Measurements from ENCODE around the gene ZCCHC14. TPM values are rescaled to one million over a fixed set of nuclear protein-coding genes. Genes with fewer than 3 reads are reported as not detected.
"Not testable (repeated sequence)": the region's sequence is repeated elsewhere in the genome, so short reads cannot be mapped to it uniquely, and the experiment has no call there.

ZCCHC14 gene
- total RNA-seq, 6 donors from 2014 or later = 17.2 to 35.3 (median 26.3) TPM

DNA sequence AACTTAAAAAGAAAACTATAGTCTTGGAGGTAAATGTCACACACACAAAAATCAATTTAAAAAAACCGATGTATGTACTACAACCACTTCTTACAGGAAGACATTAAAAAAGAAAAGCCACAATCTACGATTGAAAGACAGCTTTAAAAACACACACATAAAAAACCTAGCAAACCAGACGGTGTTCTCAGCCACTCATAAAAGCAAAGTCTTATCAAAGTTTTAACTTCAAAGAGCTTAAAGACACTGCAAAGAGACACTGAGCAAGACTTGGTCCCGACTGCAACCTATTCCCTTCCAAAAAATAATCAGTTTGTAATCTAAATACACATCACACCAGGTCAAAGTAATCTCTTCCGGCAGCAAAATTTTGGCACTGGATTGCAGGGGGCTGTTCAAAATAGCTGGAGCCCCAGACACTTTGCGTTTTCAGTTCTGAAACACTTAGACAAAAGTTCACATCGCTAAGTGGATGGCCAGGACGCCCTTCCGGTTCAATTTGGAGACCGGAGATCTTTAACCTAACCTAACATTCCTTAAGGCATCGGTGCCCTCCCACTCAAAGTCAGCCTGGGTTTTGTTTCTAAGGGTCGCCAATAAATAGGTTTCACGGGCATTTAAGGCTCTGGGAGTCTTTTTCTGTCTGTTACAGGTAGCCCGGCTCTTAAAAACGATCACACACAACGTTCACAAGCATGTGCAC, 2.6 kb downstream of the ZCCHC14 start:
- DNase-seq (no peak), ATAC-seq (ENCODE audit: low FRiP score in 2 of 2) (no peak)
- peak overlapping the region; percentile 7 to 74 (median 40) for H3K27ac ChIP-seq
- H3K36me3 ChIP-seq = no peaks in the 10 kb centered on the region
- H3K4me1 ChIP-seq = peaks cover 61 to 67% (median 66%) of the 10 kb centered on the region in 4 donors
- WGBS, 2 donors = 11 to 26% methylated on average over 11 to 16 of the region's 16 CpGs
- H3K27me3 ChIP-seq = no peaks in the 10 kb centered on the region
- H3K9me3 ChIP-seq = no peaks in the 10 kb centered on the region
- TF ChIP-seq POLR2AphosphoS5 (IDR thresholded peaks at IDR 0.05) (no peak), EP300 (IDR thresholded peaks at IDR 0.05) (no peak), POLR2A (IDR thresholded peaks at IDR 0.05) (no peak)
- TF ChIP-seq, protein P1, sequence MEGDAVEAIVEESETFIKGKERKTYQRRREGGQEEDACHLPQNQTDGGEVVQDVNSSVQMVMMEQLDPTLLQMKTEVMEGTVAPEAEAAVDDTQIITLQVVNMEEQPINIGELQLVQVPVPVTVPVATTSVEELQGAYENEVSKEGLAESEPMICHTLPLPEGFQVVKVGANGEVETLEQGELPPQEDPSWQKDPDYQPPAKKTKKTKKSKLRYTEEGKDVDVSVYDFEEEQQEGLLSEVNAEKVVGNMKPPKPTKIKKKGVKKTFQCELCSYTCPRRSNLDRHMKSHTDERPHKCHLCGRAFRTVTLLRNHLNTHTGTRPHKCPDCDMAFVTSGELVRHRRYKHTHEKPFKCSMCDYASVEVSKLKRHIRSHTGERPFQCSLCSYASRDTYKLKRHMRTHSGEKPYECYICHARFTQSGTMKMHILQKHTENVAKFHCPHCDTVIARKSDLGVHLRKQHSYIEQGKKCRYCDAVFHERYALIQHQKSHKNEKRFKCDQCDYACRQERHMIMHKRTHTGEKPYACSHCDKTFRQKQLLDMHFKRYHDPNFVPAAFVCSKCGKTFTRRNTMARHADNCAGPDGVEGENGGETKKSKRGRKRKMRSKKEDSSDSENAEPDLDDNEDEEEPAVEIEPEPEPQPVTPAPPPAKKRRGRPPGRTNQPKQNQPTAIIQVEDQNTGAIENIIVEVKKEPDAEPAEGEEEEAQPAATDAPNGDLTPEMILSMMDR (IDR thresholded peaks at IDR 0.05) = no peak
- peak overlapping the region; percentile 13 to 67 (median 52) for H3K4me3 ChIP-seq

DNA sequence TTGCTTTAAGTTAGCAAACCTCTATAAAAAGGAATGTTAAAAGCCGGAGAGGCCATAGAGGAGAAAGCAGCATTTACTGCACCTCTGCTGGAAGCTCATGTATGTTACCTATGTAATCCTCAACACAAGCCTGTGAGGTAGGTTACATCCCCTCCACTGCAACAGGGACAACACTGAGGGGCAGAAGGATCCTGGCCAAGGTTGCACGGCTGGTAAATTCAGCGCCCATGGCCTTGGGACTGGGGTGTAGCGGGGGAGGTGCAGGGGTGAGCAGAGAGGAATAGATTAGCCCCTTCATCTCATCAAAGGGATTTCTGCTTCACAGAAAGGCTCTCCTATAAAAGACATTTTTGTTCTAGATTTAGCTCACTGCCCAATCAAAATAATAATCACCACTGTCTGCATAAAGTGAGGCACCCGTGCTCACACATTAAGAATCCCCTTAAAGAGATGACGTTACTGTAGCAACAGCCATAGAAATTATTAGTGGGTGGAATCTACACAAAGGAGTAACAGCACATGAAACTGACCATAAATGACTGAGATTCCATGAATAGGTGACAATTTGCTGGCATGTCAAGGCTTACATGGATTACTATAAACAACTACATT, 3.3 kb downstream of the ZCCHC14 start:
- H3K4me3 ChIP-seq = peak overlapping the region in 2 of 4 donors; percentile 56 to 67
- no peaks in the 10 kb centered on the region for H3K27me3 ChIP-seq
- WGBS, 2 donors = 62 to 63% methylated on average over 6 of the region's 6 CpGs
- ATAC-seq (ENCODE audit: low FRiP score in 2 of 2) (no peak), DNase-seq (no peak)
- H3K4me1 ChIP-seq = peaks cover 68 to 74% (median 73%) of the 10 kb centered on the region in 4 donors
- TF ChIP-seq POLR2AphosphoS5 (IDR thresholded peaks at IDR 0.05) (no peak), EP300 (IDR thresholded peaks at IDR 0.05) (no peak), POLR2A (IDR thresholded peaks at IDR 0.05) (no peak)
- TF ChIP-seq, protein P1 (IDR thresholded peaks at IDR 0.05) = no peak
- no peaks in the 10 kb centered on the region for H3K36me3 ChIP-seq
- peak overlapping the region in 2 of 4 donors; percentile 27 to 74 for H3K27ac ChIP-seq
- no peaks in the 10 kb centered on the region for H3K9me3 ChIP-seq

GRCh38 chr16:87488960-87489359, 3.9 kb downstream of the ZCCHC14 start:
- Histone ChIP-seq H3K4me1 (peaks cover 73 to 79% (median 78%) of the 10 kb centered on the region in 4 donors), H3K4me3 (peak overlapping the region in 1 of 4 donors; percentile 67)
- H3K36me3 ChIP-seq; H3K9me3 ChIP-seq; DNase-seq; ATAC-seq (ENCODE audit: low FRiP score in 2 of 2); H3K27ac ChIP-seq; H3K27me3 ChIP-seq: not testable (repeated sequence)
- WGBS, 2 donors = 28 to 38% methylated on average over 6 of the region's 6 CpGs

- peak; percentile 75 to 83 for DNase-seq
- TF ChIP-seq POLR2A (IDR thresholded peaks at IDR 0.05) = no peak
- no peak for TF ChIP-seq POLR2AphosphoS5 (IDR thresholded peaks at IDR 0.05)
- TF ChIP-seq, protein P1 (IDR thresholded peaks at IDR 0.05) = no peak
- no peak for TF ChIP-seq EP300 (IDR thresholded peaks at IDR 0.05)
- H3K4me1 ChIP-seq = peaks cover 70 to 72% (median 71%) of the 10 kb centered on the region in 4 donors
- peaks cover 0 to 2% (median 0%) of the 10 kb centered on the region in 4 donors for H3K36me3 ChIP-seq
- H3K9me3 ChIP-seq = no peaks in the 10 kb centered on the region
- peak overlapping the region in 3 of 4 donors; percentile 11 to 21 (median 17) for H3K4me3 ChIP-seq
- peak overlapping the region in 2 of 4 donors; percentile 40 to 43 for H3K27ac ChIP-seq
- ATAC-seq (ENCODE audit: low FRiP score in 2 of 2) = peak; percentile 75 to 84
- 29 to 42% methylated on average over 23 to 24 of the region's 24 CpGs for WGBS, 2 donors
- no peaks in the 10 kb centered on the region for H3K27me3 ChIP-seq
Measured at GRCh38 chr16:87487361-87487924, 5.4 kb downstream of the ZCCHC14 start.

- no peak for ATAC-seq (ENCODE audit: low FRiP score in 2 of 2)
- H3K27ac ChIP-seq = peak overlapping the region in 2 of 4 donors; percentile 40 to 43
- DNase-seq = no peak
- TF ChIP-seq POLR2AphosphoS5 (IDR thresholded peaks at IDR 0.05) (no peak), POLR2A (IDR thresholded peaks at IDR 0.05) (no peak), EP300 (IDR thresholded peaks at IDR 0.05) (no peak)
- TF ChIP-seq, protein P1 (IDR thresholded peaks at IDR 0.05) = no peak
- no peaks in the 10 kb centered on the region for H3K9me3 ChIP-seq
- no peak overlapping the region for H3K4me3 ChIP-seq
- H3K4me1 ChIP-seq = peaks cover 68 to 72% (median 70%) of the 10 kb centered on the region in 4 donors
- peaks cover 0 to 2% (median 0%) of the 10 kb centered on the region in 4 donors for H3K36me3 ChIP-seq
- 69 to 72% methylated on average over 5 of the region's 5 CpGs for WGBS, 2 donors
- no peaks in the 10 kb centered on the region for H3K27me3 ChIP-seq
Measured at GRCh38 chr16:87486713-87487247, 6.0 kb downstream of the ZCCHC14 start.

All from upper lobe of left lung (tissue), 6 donors.